Rectal smooth muscle tissue (tissue), 1 donor: ENCODE results near the gene AFG1L.
"Not testable (repeated sequence)": the region's sequence is repeated elsewhere in the genome, so short reads cannot be mapped to it uniquely, and the experiment has no call there.

ENCODE experiments used
- H3K27ac ChIP-seq: one replicate; pipeline ENCODE4 v1.7.0; 2013; ENCODE audit warnings: low read depth, low read length, inconsistent platforms
- H3K27me3 ChIP-seq: one replicate; pipeline ENCODE4 v1.7.0; 2013; ENCODE audit warnings: low read length; ENCODE audit not compliant: control insufficient read depth, insufficient read depth
- H3K36me3 ChIP-seq: one replicate; pipeline ENCODE4 v1.7.0; 2013; ENCODE audit warnings: low read length; ENCODE audit not compliant: control insufficient read depth, insufficient read depth
- H3K4me1 ChIP-seq: one replicate; pipeline ENCODE4 v1.7.0; 2013; ENCODE audit warnings: low read length; ENCODE audit not compliant: control insufficient read depth, insufficient read depth
- H3K4me3 ChIP-seq: one replicate; pipeline ENCODE4 v1.7.0; 2013; ENCODE audit warnings: low read length
- H3K9ac ChIP-seq: one replicate; pipeline ENCODE4 v1.7.0; 2013; ENCODE audit warnings: low read length

The AFG1L gene

GRCh38 chr6:108407904-108408827, 113.3 kb downstream of the AFG1L start:
- no peak overlapping the region for H3K27ac ChIP-seq

DNA sequence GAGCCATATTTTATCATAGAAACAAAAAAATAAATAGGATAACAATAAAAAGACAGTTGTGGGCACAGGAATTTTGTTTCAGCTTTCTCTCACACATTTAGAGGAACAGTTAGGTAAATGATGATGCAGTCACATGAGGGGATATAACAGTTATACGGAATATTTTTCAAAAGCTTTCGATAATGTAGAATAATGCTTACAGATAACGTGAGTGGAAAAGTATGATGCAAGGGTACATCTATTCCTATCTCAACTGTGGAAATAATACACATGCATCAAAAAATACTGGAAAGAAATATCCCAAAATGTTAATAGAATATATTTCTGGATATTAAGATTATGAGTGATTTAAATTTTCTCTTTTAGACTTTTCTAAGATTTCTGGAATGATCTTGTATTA, 114.0 kb downstream of the AFG1L start:
- Histone ChIP-seq H3K36me3 (no peaks in the 10 kb centered on the region), H3K27ac (no peak overlapping the region), H3K9ac (no peak overlapping the region), H3K4me1 (no peaks in the 10 kb centered on the region), H3K27me3 (no peaks in the 10 kb centered on the region), H3K4me3 (no peak overlapping the region)

More at GRCh38 chr6:108407904-108408827, 113.3 kb downstream of the AFG1L start:
- Histone ChIP-seq H3K27me3 (no peaks in the 10 kb centered on the region), H3K4me1 (no peaks in the 10 kb centered on the region), H3K36me3 (no peaks in the 10 kb centered on the region), H3K9ac (no peak overlapping the region), H3K4me3 (no peak overlapping the region)

DNA sequence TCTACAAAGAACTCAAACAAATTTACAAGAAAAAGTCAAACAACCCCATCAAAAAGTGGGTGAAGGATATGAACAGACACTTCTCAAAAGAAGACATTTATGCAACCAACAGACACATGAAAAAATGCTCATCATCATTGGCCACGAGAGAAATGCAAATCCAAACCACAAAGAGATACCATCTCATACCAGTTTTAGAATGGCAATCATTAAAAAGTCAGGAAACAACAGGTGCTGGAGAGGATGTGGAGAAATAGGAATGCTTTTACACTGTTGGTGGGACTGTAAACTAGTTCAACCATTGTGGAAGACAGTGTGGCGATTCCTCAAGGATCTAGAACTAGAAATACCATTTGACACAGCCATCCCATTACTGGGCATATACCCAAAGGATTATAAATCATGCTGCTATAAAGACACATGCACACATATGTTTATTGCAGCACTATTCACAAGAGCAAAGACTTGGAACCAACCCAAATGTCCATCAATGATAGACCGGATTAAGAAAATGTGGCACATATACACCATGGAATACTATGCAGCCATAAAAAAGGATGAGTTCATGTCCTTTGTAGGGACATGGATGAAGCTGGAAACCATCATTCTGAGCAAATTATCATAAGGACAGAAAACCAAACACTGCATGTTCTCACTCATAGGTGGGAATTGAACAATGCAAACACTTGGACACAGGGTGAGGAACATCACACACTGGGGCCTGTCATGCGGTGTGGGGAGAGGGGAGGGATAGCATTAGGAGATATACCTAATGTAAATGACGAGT, 121.4 kb downstream of the AFG1L start:
- not testable (repeated sequence) for H3K27ac ChIP-seq, H3K4me3 ChIP-seq, H3K27me3 ChIP-seq, H3K9ac ChIP-seq, H3K4me1 ChIP-seq, H3K36me3 ChIP-seq

DNA sequence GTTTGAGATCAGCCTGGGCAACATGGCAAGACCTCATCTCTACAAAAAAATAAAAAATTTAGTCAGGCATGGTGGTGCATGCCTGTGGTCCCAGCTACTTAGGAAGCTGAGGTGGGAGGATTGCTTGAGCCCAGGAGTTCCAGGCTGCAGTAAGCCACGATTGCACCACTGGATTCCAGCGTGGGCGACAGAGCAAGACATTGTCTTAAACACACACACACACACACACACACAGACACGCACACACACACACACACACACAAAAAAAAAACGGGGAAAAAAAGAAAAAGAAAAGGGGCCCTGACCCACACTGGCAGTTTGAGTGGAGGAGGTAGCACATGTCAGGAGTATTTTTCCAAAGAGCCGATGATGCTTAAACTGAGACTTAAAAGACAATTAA, 122.2 kb downstream of the AFG1L start:
- no peak overlapping the region for H3K4me3 ChIP-seq
- H3K27ac ChIP-seq = no peak overlapping the region
- no peaks in the 10 kb centered on the region for H3K4me1 ChIP-seq
- no peaks in the 10 kb centered on the region for H3K36me3 ChIP-seq
- H3K9ac ChIP-seq = no peak overlapping the region
- no peaks in the 10 kb centered on the region for H3K27me3 ChIP-seq

GRCh38 chr6:108419474-108419873, 124.6 kb downstream of the AFG1L start:
- no peak overlapping the region for H3K9ac ChIP-seq
- no peaks in the 10 kb centered on the region for H3K27me3 ChIP-seq
- no peaks in the 10 kb centered on the region for H3K36me3 ChIP-seq
- H3K27ac ChIP-seq = no peak overlapping the region
- H3K4me3 ChIP-seq = no peak overlapping the region
- H3K4me1 ChIP-seq = no peaks in the 10 kb centered on the region

DNA sequence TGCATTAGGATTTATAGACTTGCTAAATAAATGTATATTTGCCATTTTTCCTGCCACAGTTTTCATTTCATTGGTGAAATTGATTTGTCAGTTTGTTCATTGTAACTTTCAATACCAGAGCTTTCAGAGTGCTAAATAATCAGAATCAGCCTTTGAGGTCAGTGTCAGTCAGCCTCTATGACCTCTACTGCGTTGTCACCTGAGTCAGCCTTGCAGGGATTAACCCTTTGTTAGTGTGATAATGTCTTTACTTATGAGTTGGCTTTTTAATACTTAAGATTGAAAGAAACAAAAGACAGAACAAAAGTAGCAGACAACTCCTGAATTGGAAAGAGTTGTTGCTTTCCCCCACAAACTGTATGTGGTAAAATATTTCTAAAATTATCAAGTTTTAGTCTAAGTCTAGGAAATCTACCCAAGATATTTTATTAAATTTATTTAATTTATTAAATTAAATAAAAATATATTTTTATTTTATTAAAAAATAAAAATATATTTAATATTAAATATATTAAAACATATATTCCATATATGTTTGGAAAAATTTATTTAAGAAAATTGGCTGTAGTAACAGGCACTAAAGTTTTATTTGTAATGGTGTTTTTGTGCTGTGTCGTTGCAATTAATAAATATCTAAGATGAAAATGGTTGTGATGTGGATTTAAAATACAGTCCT, 125.2 kb downstream of the AFG1L start:
- Histone ChIP-seq H3K4me1 (no peaks in the 10 kb centered on the region), H3K4me3 (no peak overlapping the region), H3K36me3 (no peaks in the 10 kb centered on the region), H3K27me3 (no peaks in the 10 kb centered on the region), H3K27ac (no peak overlapping the region), H3K9ac (no peak overlapping the region)

DNA sequence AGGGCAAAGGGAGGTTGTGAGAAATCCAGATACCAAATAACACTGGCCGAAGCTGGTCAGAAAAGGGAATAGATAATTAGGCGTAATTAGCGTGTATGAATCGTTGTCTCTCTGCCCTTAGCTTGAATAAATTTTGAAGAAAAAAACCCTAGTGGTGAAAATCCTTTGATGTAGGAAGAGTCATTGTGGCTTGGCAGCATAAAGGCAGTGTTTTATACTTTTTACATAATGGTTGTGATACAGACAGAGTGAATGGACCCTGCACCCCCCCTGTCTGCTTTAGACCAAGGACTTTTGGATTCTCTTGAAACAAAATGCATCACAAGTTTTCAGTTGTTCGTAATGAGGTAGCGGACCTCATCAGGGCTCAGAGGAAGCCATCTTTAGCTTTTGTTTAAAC, 126.5 kb downstream of the AFG1L start:
- no peaks in the 10 kb centered on the region for H3K27me3 ChIP-seq
- H3K36me3 ChIP-seq = no peaks in the 10 kb centered on the region
- H3K4me1 ChIP-seq = no peaks in the 10 kb centered on the region
- no peak overlapping the region for H3K27ac ChIP-seq
- H3K9ac ChIP-seq = no peak overlapping the region
- H3K4me3 ChIP-seq = no peak overlapping the region

DNA sequence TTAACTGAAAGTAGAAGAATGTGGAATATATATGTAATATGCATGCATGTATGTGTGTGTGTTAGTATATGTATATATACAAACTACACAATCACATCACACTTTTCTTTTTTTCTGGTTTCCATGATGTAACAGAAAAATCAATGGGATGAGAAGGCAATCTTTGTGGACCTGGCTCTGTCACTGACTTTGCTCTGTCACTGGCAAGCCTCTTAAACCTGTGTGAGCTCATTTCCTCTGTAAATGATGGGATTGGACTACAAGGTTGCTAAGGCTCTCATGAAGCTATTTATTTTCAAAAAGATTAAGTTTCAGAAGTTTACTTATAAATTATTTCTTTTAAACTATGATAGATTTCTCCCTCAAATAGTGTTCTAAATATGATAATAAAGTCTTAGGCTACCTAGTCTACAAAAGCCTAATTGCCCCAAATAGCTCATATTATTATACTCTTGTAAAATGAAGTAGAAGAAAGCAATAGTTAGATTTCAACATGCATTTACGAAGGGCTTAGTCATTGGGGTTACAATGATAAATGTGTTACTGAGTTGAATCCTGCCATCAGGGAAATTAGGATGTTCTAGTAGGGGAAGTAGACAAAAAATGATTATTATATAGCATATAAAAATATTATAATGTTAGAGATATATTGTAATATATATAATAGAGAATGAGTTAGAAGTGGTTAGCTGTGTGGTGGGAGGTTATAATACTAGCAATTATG, 129.3 kb downstream of the AFG1L start:
- Histone ChIP-seq H3K27me3 (no peaks in the 10 kb centered on the region), H3K9ac (no peak overlapping the region), H3K4me1 (no peaks in the 10 kb centered on the region), H3K36me3 (no peaks in the 10 kb centered on the region), H3K27ac (no peak overlapping the region), H3K4me3 (no peak overlapping the region)

- Histone ChIP-seq H3K4me3 (no peak overlapping the region), H3K27ac (no peak overlapping the region), H3K9ac (no peak overlapping the region), H3K36me3 (no peaks in the 10 kb centered on the region), H3K27me3 (no peaks in the 10 kb centered on the region), H3K4me1 (no peaks in the 10 kb centered on the region)
These were observed 130.6 kb downstream of the AFG1L start for GRCh38 chr6:108425428-108425827.

GRCh38 chr6:108432143-108432542, 137.3 kb downstream of the AFG1L start:
- Histone ChIP-seq H3K27me3 (no peaks in the 10 kb centered on the region), H3K27ac (no peak overlapping the region), H3K4me1 (no peaks in the 10 kb centered on the region), H3K36me3 (no peaks in the 10 kb centered on the region), H3K9ac (no peak overlapping the region), H3K4me3 (no peak overlapping the region)

GRCh38 chr6:108432792-108433191, 137.9 kb downstream of the AFG1L start:
- Histone ChIP-seq H3K27ac (no peak overlapping the region), H3K4me3 (no peak overlapping the region), H3K36me3 (no peaks in the 10 kb centered on the region), H3K4me1 (no peaks in the 10 kb centered on the region), H3K27me3 (no peaks in the 10 kb centered on the region), H3K9ac (no peak overlapping the region)

GRCh38 chr6:108434222-108434621, 139.4 kb downstream of the AFG1L start:
- no peak overlapping the region for H3K4me3 ChIP-seq
- H3K36me3 ChIP-seq = no peaks in the 10 kb centered on the region
- no peaks in the 10 kb centered on the region for H3K27me3 ChIP-seq
- no peaks in the 10 kb centered on the region for H3K4me1 ChIP-seq
- H3K27ac ChIP-seq = no peak overlapping the region
- no peak overlapping the region for H3K9ac ChIP-seq
